A549 (cell line): ENCODE data around the gene ARID1B. TPM values are rescaled to one million over a fixed set of nuclear protein-coding genes. Genes with fewer than 3 reads are reported as not detected.

Experiments
- ATAC-seq, 2 experiments: fragments of 200-7000 bp in 1 of 2; fragments of >200 bp in 1 of 2; cut with Nextera tagmentation in 1 of 2; cut with Tn5 transposase in 1 of 2; 3 replicates each; pipeline versions ENCODE4 v1.8.0 to v1.9.1; 2018 to 2020; ENCODE audit warnings: mild to moderate bottlenecking in 1 of 2, moderate library complexity in 1 of 2
- CTCF ChIA-PET: fragments of 300-600 bp; sonication (Branson Sonifier 250); formaldehyde crosslinking; extraction: SDS; loops from one replicate; lab custom pipeline; 2021; ENCODE audit warnings: antibody characterized with exemption, inconsistent platforms; lab: Yijun Ruan, JAX
- POLR2A ChIA-PET: fragments of 350-600 bp; formaldehyde crosslinking; extraction: SDS; loops from one replicate; lab custom pipeline; 2021; ENCODE audit warnings: antibody characterized with exemption, inconsistent platforms; lab: Yijun Ruan, JAX
- DNase-seq, 2 experiments: peaks; one replicate each; pipeline versions ENCODE4 v3.0.0 to v3.0.0-alpha.2; 2011 to 2016; ENCODE audit warnings: low read depth in 1 of 2, low spot score in 1 of 2
- FAIRE-seq: peaks from 2 replicates; lab custom pipeline; 2011; peaks lifted over from hg19 to GRCh38; lab: Jason Lieb, UNC
- H3K27ac ChIP-seq, 2 experiments: fragments of >200 bp; sonication (Bioruptor Twin); formaldehyde crosslinking; 3 replicates each; pipeline ENCODE4 v1.5.1; 2016 to 2017
- H3K4me1 ChIP-seq: fragments of >200 bp; sonication (Bioruptor Twin); formaldehyde crosslinking; 3 replicates; pipeline ENCODE4 v1.6.1; 2016
- H3K4me2 ChIP-seq: fragments of >200 bp; sonication (Bioruptor Twin); formaldehyde crosslinking; 3 replicates; pipeline ENCODE4 v1.6.1; 2016
- H3K4me3 ChIP-seq: fragments of >200 bp; sonication (Bioruptor Twin); formaldehyde crosslinking; 3 replicates; pipeline ENCODE4 v1.5.1; 2016
- H3K9me3 ChIP-seq: fragments of >200 bp; sonication (Bioruptor Twin); formaldehyde crosslinking; 3 replicates; pipeline ENCODE4 v1.6.1; 2016
- BHLHE40 ChIP-seq: IDR thresholded peaks from 2 replicates; pipeline ENCODE4 v1.6.1; 2012; ENCODE audit warnings: low read depth, low read length, inconsistent platforms
- CBX2 ChIP-seq: fragments of 200-600 bp; sonication (generic); IDR thresholded peaks from 2 replicates; pipeline ENCODE4 v1.6.1; 2016; ENCODE audit warnings: low read depth, mild to moderate bottlenecking, borderline replicate concordance
- CEBPB ChIP-seq, 2 experiments: fragments of >200 bp in 1 of 2; sonication (Bioruptor Twin) in 1 of 2; formaldehyde crosslinking in 1 of 2; IDR thresholded peaks; 2 replicates each; pipeline ENCODE4 v1.6.1; 2012 to 2016
- EHF ChIP-seq: fragments of 250-450 bp; sonication (Bioruptor Pico); IDR thresholded peaks from 2 replicates; pipeline ENCODE4 v1.5.0; 2020; ENCODE audit warnings: mild to moderate bottlenecking
- EHMT2 ChIP-seq: fragments of 200-600 bp; sonication (generic); IDR thresholded peaks from 2 replicates; pipeline ENCODE4 v1.6.1; 2016; ENCODE audit warnings: antibody characterized with exemption, low read depth, mild to moderate bottlenecking, moderate library complexity
- FOSB ChIP-seq: fragments of 250-450 bp; sonication (Bioruptor Pico); IDR thresholded peaks from 2 replicates; pipeline ENCODE4 v1.5.0; 2020; ENCODE audit warnings: mild to moderate bottlenecking, moderate library complexity
- FOXS1 ChIP-seq: fragments of 250-450 bp; sonication (Bioruptor Pico); IDR thresholded peaks from 2 replicates; pipeline ENCODE4 v1.5.0; 2020; ENCODE audit warnings: mild to moderate bottlenecking, moderate library complexity
- HOXA7 ChIP-seq: fragments of 250-450 bp; sonication (Bioruptor Pico); IDR thresholded peaks from 2 replicates; pipeline ENCODE4 v1.5.0; 2020; ENCODE audit warnings: mild to moderate bottlenecking, moderate library complexity
- HOXB5 ChIP-seq: fragments of 250-450 bp; sonication (Bioruptor Pico); IDR thresholded peaks from 2 replicates; pipeline ENCODE4 v1.5.0; 2020; ENCODE audit warnings: mild to moderate bottlenecking, moderate library complexity
- JUNB ChIP-seq: fragments of >200 bp; sonication (Bioruptor Twin); formaldehyde crosslinking; IDR thresholded peaks from 2 replicates; pipeline ENCODE4 v1.6.1; 2016
- MAZ ChIP-seq: fragments of 150-350 bp; IDR thresholded peaks from 2 replicates; pipeline ENCODE4 v1.6.1; 2014; ENCODE audit warnings: antibody characterized with exemption, low read depth, low read length, borderline replicate concordance
- NR3C1 ChIP-seq: fragments of >200 bp; sonication (Bioruptor Twin); formaldehyde crosslinking; IDR thresholded peaks from 3 replicates; pipeline ENCODE4 v1.6.1; 2017
- RARB ChIP-seq: fragments of 250-450 bp; sonication (Bioruptor Pico); IDR thresholded peaks from 2 replicates; pipeline ENCODE4 v1.8.0; 2021; ENCODE audit warnings: mild to moderate bottlenecking, moderate library complexity
- RCOR1 ChIP-seq: fragments of 150-350 bp; IDR thresholded peaks from 2 replicates; pipeline ENCODE4 v1.6.1; 2014; ENCODE audit warnings: antibody characterized with exemption, low read length, low read depth
- TFCP2L1 ChIP-seq: fragments of 250-450 bp; sonication (Bioruptor Pico); IDR thresholded peaks from 2 replicates; pipeline ENCODE4 v1.5.0; 2021; ENCODE audit warnings: mild to moderate bottlenecking
- TP53 ChIP-seq: fragments of 250-450 bp; sonication (Bioruptor Pico); IDR thresholded peaks from 2 replicates; pipeline ENCODE4 v1.5.0; 2021; ENCODE audit warnings: mild to moderate bottlenecking, moderate library complexity
- ZNF302 ChIP-seq: fragments of 250-450 bp; sonication (Bioruptor Pico); IDR thresholded peaks from 2 replicates; pipeline ENCODE4 v1.9.0; 2021; ENCODE audit warnings: inconsistent platforms, mild to moderate bottlenecking, moderate library complexity
- ZSCAN20 ChIP-seq: fragments of 250-450 bp; sonication (Bioruptor Pico); IDR thresholded peaks from 2 replicates; pipeline ENCODE4 v1.8.0; 2022; ENCODE audit warnings: mild to moderate bottlenecking, moderate library complexity
- WGBS: methylation state at CpG from one replicate; pipeline ENCODE4 v1.1.6; 2017; ENCODE audit errors: missing lambda C conversion rate; 5-methylcytosine and 5-hydroxymethylcytosine counted together
- polyA plus RNA-seq, 4 experiments: library from polyadenylated mRNA; depleted of rRNA in 3 of 4; stranded (reverse); fragments of >200 nt; fragmentation: RNase III in 1 of 4; extraction: RNeasy Plus Mini Kit Qiagen cat#74134 plus additional on column Dnase treatment in 1 of 4; gene quantifications; 2 replicates in 3 of 4; 3 replicates in 1 of 4; pipeline ENCODE4 v1.2.3, GENCODE V29; 2011 to 2017
- TF ChIP-seq, protein P1 (sequence below): fragments of >200 bp; sonication (Bioruptor Twin); formaldehyde crosslinking; IDR thresholded peaks from 3 replicates; pipeline ENCODE4 v1.5.1; 2016
- TF ChIP-seq, protein P2 (sequence below): IDR thresholded peaks from 2 replicates; pipeline ENCODE4 v1.6.1; 2012
- TF ChIP-seq, protein P3 (sequence below): fragments of >200 bp; sonication (Bioruptor Twin); formaldehyde crosslinking; IDR thresholded peaks from 2 replicates; pipeline ENCODE4 v1.6.1; 2016
- TF ChIP-seq, protein P4 (sequence below): fragments of 450-650 bp; IDR thresholded peaks from 2 replicates; pipeline ENCODE4 v1.6.1; 2014; ENCODE audit warnings: antibody characterized with exemption

Gene ARID1B
- polyA plus RNA-seq, 2 of the 4 experiments (the other 2 are of a cell fraction) = 13.5 to 16.3 TPM

DNA sequence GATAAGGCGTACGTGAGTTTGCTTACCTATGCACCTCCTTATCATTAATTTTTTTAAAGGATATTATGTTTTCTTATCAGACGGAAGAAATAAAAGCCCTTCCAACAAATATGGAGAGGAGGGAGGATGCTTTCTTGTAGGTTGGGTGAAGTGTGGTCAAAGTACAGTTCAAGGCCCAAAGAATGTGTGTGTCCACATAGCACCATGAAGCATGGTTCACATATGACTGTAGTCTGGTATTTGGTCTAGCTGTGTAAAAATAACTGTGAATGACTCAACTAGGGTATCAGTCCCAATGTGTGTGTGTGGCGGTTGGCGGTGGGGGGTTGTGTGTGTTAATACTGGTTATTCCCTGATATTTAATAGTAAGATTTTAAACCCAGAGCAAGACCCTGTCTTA, 333.4 kb downstream of the ARID1B start (continued):
- TF ChIP-seq, protein P1, sequence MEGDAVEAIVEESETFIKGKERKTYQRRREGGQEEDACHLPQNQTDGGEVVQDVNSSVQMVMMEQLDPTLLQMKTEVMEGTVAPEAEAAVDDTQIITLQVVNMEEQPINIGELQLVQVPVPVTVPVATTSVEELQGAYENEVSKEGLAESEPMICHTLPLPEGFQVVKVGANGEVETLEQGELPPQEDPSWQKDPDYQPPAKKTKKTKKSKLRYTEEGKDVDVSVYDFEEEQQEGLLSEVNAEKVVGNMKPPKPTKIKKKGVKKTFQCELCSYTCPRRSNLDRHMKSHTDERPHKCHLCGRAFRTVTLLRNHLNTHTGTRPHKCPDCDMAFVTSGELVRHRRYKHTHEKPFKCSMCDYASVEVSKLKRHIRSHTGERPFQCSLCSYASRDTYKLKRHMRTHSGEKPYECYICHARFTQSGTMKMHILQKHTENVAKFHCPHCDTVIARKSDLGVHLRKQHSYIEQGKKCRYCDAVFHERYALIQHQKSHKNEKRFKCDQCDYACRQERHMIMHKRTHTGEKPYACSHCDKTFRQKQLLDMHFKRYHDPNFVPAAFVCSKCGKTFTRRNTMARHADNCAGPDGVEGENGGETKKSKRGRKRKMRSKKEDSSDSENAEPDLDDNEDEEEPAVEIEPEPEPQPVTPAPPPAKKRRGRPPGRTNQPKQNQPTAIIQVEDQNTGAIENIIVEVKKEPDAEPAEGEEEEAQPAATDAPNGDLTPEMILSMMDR = no peak
- TF ChIP-seq BHLHE40 (no peak), NR3C1 (no peak), TFCP2L1 (CRISPR knock-in tag) (no peak), TP53 (CRISPR knock-in tag) (no peak), HOXA7 (CRISPR knock-in tag) (no peak)
- TF ChIP-seq, protein P2, sequence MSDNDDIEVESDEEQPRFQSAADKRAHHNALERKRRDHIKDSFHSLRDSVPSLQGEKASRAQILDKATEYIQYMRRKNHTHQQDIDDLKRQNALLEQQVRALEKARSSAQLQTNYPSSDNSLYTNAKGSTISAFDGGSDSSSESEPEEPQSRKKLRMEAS = no peak

DNA sequence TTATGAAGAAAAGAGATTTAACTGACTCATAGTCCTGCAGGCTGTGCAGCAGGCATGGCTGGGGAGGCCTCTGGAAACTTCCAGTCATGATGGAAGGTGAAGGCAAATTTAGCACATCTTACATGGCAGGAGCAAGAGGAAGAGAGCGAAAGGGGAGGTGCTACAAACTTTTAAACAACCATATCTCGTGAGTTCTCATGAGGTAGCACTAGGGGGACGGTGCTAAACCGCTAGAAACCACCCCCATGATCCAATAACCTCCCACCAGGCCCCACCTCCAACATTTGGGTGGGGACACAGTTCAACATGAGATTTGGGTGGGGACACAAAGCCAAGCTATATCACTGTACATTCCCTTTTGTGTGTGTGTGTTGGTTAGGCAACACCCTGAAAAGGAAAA, 336.2 kb downstream of the ARID1B start:
- POLR2A ChIA-PET = no interaction called here
- H3K9me3 ChIP-seq = no peaks in the 10 kb centered on the region
- FAIRE-seq (no peak), DNase-seq (no peak), ATAC-seq (no peak)
- H3K4me3 ChIP-seq = no peak overlapping the region
- peaks cover 21% of the 10 kb centered on the region for H3K4me1 ChIP-seq
- H3K27ac ChIP-seq = no peak overlapping the region
- CTCF ChIA-PET = interaction anchor here (1.2 kb wide), 1 partner anchor 19 kb away, joined by 3 read pairs; no protein-coding TSS in a partner anchor
- 94% methylated on average over 4 of the region's 4 CpGs for WGBS
- H3K4me2 ChIP-seq = no peak overlapping the region
- no peak for TF ChIP-seq EHMT2
- TF ChIP-seq NR3C1 = no peak
- TF ChIP-seq, protein P3, sequence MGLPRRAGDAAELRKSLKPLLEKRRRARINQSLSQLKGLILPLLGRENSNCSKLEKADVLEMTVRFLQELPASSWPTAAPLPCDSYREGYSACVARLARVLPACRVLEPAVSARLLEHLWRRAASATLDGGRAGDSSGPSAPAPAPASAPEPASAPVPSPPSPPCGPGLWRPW = no peak
- TF ChIP-seq, protein P4, sequence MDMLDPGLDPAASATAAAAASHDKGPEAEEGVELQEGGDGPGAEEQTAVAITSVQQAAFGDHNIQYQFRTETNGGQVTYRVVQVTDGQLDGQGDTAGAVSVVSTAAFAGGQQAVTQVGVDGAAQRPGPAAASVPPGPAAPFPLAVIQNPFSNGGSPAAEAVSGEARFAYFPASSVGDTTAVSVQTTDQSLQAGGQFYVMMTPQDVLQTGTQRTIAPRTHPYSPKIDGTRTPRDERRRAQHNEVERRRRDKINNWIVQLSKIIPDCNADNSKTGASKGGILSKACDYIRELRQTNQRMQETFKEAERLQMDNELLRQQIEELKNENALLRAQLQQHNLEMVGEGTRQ = no peak
- TF ChIP-seq ZSCAN20 (CRISPR knock-in tag) = no peak
- TF ChIP-seq RARB = no peak
- TF ChIP-seq FOSB (CRISPR knock-in tag) = no peak
- TF ChIP-seq CBX2 = no peak
- TF ChIP-seq EHF (CRISPR knock-in tag) = no peak
- no peak for TF ChIP-seq FOXS1
- TF ChIP-seq ZNF302 (CRISPR knock-in tag) = no peak
- no peak for TF ChIP-seq HOXB5 (CRISPR knock-in tag)
- TF ChIP-seq, all 56 proteins: peak for 0

DNA sequence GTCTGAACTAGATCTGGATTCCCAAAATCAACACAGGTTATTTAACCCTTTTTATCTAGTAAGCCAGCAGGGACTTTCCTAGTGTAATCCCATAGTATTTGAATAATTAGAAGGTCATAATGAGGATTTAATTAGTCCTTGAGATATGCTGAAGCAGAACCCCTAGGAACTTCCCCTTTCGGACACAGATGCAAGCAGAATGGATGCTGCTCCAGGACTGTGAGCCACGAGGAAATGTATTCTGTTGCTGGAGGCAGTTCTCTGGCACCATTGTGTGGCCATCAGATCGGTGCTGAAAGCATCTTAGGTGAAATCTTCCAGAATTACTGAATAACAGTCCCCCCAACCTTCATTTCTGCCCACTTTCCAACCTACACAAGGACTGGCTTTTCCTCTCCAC, 339.2 kb downstream of the ARID1B start:
- H3K4me2 ChIP-seq = no peak overlapping the region
- 100% methylated on average over 3 of the region's 3 CpGs for WGBS
- 0 out of 3 replicates have a peak, but pooled peaks cover 3% of the 10 kb centered on the region for H3K4me1 ChIP-seq
- H3K9me3 ChIP-seq = no peaks in the 10 kb centered on the region
- CTCF ChIA-PET = no interaction called here
- POLR2A ChIA-PET = no interaction called here
- no peak overlapping the region for H3K4me3 ChIP-seq
- H3K27ac ChIP-seq = no peak overlapping the region
- ATAC-seq (no peak), DNase-seq (no peak), FAIRE-seq (no peak)
- TF ChIP-seq FOXS1 (no peak), JUNB (no peak), CEBPB (IDR thresholded peaks at IDR 0.05) (no peak)

DNA sequence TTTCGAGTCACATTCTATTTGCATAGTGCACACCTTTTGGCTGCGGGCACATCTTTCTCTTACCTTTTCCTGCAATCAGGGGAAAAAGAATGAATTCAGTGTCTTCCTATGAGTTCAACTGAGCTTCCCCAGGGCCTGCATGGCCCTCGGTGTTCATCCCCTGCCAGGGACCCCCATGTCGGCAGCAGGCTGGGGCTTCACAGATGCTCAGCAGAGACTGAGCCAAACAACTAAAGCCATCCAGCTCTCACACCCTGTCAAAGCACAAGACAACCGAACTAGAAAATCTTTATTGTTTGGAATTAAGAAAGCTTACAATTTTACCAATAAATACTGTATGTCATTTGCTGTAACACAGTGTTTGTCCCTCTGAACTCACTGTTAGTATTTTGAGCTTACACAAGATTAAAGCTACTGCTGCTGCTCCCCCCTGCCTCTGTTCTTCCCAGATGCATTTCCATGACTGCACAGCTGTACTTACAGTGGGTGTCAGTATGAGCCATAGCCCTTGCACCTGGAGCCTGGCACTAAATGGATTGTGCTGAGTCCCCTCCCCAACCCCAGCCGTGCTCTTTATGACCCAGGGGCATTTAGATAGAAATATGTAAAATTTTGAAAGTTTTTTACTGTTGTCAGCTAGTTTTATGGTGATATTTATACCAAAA, 340.4 kb downstream of the ARID1B start:
- Histone ChIP-seq H3K27ac (no peak overlapping the region), H3K4me3 (no peak overlapping the region), H3K4me2 (no peak overlapping the region), H3K9me3 (no peaks in the 10 kb centered on the region), H3K4me1 (0 out of 3 replicates have a peak, but pooled peaks cover 3% of the 10 kb centered on the region)
- ChIA-PET POLR2A (no interaction called here), CTCF (interaction anchor here (1.0 to 1.2 kb wide), 2 partner anchors 11 to 13 kb away, joined by 3 read pairs; no protein-coding TSS in a partner anchor)
- no peak for TF ChIP-seq RCOR1
- no peak for TF ChIP-seq JUNB
- TF ChIP-seq NR3C1 = no peak
- TF ChIP-seq, protein P1 = no peak
- TF ChIP-seq, protein P3 = no peak
- TF ChIP-seq CEBPB (IDR thresholded peaks at IDR 0.05) = no peak
- TF ChIP-seq MAZ = no peak
- WGBS = 86% methylated on average over 6 of the region's 6 CpGs
- DNase-seq (no peak), ATAC-seq (no peak), FAIRE-seq (no peak)
